ENCODE results near the gene ILRUN. TPM values are rescaled to one million over a fixed set of nuclear protein-coding genes. Genes with fewer than 3 reads are reported as not detected.
A peak's percentile ranks its signal among the peaks of the same experiment; 100 is the strongest.

The ILRUN gene
- total RNA-seq, 1 donor from 2014 or later = 90.3 TPM

- Histone ChIP-seq H3K4me1 (peaks cover 50% of the 10 kb centered on the region), H3K27me3 (ENCODE audit: low read depth) (no peaks in the 10 kb centered on the region), H3K36me3 (no peaks in the 10 kb centered on the region), H3K27ac (no peak overlapping the region), H3K4me3 (no peak overlapping the region), H3K9me3 (no peaks in the 10 kb centered on the region)
- ATAC-seq (no peak), DNase-seq (no peak)
- TF ChIP-seq, protein P1, sequence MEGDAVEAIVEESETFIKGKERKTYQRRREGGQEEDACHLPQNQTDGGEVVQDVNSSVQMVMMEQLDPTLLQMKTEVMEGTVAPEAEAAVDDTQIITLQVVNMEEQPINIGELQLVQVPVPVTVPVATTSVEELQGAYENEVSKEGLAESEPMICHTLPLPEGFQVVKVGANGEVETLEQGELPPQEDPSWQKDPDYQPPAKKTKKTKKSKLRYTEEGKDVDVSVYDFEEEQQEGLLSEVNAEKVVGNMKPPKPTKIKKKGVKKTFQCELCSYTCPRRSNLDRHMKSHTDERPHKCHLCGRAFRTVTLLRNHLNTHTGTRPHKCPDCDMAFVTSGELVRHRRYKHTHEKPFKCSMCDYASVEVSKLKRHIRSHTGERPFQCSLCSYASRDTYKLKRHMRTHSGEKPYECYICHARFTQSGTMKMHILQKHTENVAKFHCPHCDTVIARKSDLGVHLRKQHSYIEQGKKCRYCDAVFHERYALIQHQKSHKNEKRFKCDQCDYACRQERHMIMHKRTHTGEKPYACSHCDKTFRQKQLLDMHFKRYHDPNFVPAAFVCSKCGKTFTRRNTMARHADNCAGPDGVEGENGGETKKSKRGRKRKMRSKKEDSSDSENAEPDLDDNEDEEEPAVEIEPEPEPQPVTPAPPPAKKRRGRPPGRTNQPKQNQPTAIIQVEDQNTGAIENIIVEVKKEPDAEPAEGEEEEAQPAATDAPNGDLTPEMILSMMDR (IDR thresholded peaks at IDR 0.05) = no peak
- intact Hi-C loops (cut with DNase I) = no loop called here
Observed at GRCh38 chr6:34667481-34668238, 28.9 kb downstream of the ILRUN start.

DNA sequence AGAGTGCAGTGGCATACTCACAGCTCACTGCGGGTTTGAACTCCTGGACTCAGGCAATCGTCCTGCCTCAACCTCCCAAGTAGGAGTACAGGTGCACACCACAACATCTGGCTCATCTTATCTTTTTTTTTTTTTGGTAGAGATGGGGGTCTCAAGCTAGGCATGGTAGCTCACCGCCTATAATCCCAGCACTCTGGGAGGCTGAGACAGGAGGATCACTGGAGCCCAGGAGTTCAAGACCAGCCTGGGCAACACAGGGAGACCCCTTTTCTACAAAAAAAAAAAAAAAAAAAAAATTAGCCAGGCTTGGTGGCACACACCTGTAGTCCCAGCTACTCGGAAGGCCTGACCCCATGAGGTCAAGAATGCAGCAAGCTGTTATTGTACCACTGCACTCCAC lies 31.5 kb downstream of the ILRUN start:
- TF ChIP-seq, protein P1 (IDR thresholded peaks at IDR 0.05) = no peak
- Histone ChIP-seq H3K4me3 (no peak overlapping the region), H3K36me3 (no peaks in the 10 kb centered on the region), H3K9me3 (no peaks in the 10 kb centered on the region), H3K27me3 (ENCODE audit: low read depth) (no peaks in the 10 kb centered on the region), H3K27ac (peak overlapping the region; percentile 58), H3K4me1 (peaks cover 44% of the 10 kb centered on the region)
- DNase-seq = no peak
- no peak for ATAC-seq
- intact Hi-C loops (cut with DNase I) = no loop called here

DNA sequence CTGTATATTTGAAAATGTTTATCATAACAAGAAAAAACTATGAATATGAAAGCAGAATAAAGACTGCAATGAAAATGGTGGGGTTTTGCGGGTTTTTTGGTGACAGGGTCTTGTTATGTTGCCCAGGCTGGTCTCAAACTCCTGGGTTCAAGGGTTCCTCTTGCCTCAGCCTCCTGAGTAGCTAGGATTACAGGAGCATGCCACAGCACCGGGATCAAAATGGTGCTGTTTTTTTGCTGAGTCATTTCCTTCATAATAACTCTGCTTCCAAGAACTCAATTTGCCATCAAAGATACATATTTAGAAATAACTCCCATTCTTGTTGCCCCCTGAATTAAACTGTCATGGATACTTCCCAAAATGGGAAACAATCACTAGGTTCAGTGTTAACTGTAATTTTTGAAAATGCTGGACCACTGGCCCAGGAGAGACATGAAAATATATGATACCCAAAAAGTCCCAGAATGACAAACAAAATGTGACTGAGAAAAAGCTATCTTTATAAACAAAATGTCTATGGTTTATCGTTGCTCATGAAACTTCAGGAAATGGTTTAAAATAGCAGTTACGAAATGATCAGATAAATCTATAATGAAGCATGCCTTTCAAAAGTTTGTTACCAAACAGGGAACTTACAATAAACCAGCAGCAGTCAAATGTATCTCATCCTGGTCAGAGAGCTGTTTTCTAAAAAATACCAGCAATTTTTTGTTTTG lies 32.2 kb downstream of the ILRUN start:
- Histone ChIP-seq H3K4me1 (peaks cover 44% of the 10 kb centered on the region), H3K9me3 (no peaks in the 10 kb centered on the region), H3K36me3 (no peaks in the 10 kb centered on the region), H3K27me3 (ENCODE audit: low read depth) (no peaks in the 10 kb centered on the region), H3K4me3 (no peak overlapping the region), H3K27ac (peak overlapping the region; percentile 58)
- DNase-seq = no peak
- TF ChIP-seq, protein P1 (IDR thresholded peaks at IDR 0.05) = no peak
- ATAC-seq = no peak
- intact Hi-C loops (cut with DNase I) = no loop called here

DNA sequence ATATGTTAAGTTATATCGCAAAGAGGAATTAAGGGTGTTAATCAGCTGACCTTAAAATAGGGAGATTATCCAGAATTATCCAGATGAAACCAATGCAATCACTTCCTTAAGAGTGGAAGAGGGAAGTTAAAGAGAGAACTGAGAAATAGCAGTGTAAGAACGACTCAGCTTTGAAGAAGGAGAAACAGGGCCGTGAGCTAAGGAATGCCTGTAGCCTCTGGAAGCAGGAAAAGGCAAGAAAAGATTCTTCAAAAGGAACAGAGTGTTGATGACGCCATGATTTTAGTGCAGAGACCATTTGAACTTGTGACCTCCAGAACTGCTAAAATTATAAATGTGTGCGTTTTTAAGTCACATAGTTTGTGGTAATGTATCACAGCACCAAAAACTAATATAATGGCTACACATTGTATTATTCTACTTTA lies 32.7 kb downstream of the ILRUN start:
- Histone ChIP-seq H3K4me3 (no peak overlapping the region), H3K4me1 (peaks cover 47% of the 10 kb centered on the region), H3K36me3 (no peaks in the 10 kb centered on the region), H3K27ac (peak overlapping the region; percentile 58), H3K9me3 (no peaks in the 10 kb centered on the region), H3K27me3 (ENCODE audit: low read depth) (no peaks in the 10 kb centered on the region)
- intact Hi-C loops (cut with DNase I) = no loop called here
- DNase-seq (no peak), ATAC-seq (peak; percentile 50 to 66)
- TF ChIP-seq, protein P1 (IDR thresholded peaks at IDR 0.05) = no peak

DNA sequence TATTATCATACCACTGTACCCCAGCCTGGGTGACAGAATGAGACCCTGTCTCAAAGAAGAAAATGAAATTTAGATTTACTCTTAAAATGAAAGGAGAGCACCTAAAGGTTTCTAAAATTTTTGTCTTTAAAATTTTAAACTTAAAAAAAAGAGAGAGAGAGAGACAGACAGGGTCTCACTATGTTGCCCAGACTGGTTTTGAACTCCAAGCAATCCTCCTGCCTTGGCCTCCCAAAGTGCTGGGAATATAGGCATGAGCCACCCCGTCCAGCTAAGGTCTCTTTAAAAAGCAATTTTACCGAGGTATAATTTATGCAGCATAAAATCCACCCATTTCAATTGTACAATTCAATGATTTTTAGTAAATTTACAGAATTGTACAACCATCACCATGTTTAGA lies 33.2 kb downstream of the ILRUN start:
- Histone ChIP-seq H3K27me3 (ENCODE audit: low read depth) (no peaks in the 10 kb centered on the region), H3K9me3 (no peaks in the 10 kb centered on the region), H3K4me1 (peaks cover 52% of the 10 kb centered on the region), H3K27ac (peak overlapping the region; percentile 58), H3K4me3 (no peak overlapping the region), H3K36me3 (no peaks in the 10 kb centered on the region)
- TF ChIP-seq, protein P1 (IDR thresholded peaks at IDR 0.05) = no peak
- ATAC-seq (no peak), DNase-seq (no peak)
- intact Hi-C loops (cut with DNase I) = no loop called here
